Measurements from ENCODE around the gene WDR91.
"Not testable (repeated sequence)": the region's sequence is repeated elsewhere in the genome, so short reads cannot be mapped to it uniquely, and the experiment has no call there.

WDR91 gene

DNA sequence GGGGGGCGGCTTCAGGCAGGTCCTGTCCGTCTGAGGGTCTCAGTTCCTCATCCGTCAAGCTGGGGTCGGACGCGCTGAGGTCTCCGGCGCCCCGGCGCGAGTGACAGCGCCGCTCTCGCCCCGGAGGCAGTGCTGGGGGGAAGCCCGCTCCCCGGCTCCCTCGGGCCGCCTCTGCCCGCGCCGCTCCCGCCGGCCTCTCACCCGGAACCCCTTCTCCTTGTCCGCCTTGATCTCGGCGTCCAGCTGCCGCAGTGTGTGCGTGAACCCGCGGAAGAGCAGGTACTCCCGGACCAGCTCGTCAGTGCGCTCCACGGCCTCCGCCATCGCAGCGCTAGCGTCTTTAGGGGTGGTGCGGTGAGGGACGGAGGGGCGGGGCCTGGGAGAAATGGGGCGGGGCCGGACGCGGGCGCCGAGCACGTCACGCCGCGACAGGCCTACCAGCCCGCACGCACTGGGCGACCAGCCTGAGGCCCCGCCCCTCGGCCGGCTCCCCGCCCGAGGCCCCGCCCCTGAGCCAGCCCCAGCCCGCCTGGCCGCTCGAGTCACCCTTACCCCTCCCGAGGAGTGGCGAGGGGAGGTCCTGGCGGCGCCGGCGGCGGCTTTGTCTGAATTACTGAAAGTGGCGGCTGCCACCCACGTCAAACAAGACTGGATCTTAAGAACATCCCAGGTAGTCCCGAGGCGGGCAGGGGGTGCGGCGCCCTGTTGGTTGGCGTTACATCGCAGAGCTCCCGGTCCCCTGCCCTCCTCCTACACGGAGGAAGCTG lies at the start of gene WDR91:
WDR91 (minus strand) TSS at position 348 of the 767 bp plus-strand sequence; CDS start at position 324, 24 bp downstream.
- FAIRE-seq = no peak

DNA sequence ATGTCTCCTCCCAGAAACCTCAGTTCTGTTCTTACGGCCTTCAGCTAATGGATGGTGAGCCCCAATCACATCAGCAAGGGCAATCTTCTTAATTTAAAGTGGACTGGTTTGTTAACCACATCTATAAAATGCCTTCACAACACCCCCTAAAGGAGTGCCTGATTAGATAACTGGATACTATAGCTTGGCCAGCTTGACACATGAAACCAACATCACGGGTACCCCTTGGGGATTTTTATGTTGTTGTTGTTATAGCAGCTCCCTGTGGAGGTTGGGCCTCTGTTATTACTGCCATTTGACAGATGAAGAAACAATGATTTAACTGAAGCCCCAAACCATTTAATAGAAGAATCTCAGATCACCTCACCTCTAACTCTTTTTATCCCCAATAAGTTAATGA lies 49.1 kb upstream of the WDR91 start:
- no peak for FAIRE-seq

DNA sequence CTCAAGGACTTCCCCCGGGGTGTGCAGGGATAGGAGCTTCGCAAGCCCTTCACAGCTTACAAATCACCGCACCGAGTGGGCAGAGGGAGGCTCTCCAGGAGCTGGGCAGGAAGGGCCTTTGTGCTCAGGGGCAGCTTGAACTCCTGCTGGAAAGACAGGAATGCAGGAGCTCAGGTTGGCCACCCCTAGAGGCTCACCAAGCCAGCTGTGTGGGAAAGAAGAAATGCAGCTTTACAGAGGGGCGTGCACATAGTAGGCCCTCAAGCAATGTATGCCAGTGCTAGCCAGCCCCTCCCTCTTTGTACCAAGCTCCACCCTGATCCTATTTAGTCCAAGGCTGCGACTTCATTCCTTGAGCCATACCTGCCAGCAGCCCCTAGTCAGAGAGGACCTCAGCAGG lies 48.4 kb upstream of the WDR91 start:
- FAIRE-seq = no peak

DNA sequence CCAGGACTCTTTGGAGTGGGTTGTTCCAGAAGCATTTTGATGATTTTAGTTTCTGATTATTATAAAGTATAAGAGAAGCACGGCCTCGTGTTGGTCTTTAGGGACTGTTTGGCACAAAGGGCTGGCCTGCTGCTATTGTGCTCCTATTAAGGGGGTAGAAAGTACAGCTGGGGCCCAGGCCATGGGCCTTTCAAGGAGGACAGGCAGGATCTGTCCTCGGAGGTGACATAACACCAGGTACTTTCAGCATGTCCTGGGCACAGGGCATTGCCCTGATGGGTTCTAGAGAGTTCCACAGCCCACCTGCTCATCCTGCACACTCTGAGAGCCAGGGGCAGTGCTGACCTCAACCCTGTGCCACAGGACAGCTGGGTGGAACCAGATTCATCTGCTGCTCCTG lies 47.3 kb upstream of the WDR91 start:
- FAIRE-seq = no peak

DNA sequence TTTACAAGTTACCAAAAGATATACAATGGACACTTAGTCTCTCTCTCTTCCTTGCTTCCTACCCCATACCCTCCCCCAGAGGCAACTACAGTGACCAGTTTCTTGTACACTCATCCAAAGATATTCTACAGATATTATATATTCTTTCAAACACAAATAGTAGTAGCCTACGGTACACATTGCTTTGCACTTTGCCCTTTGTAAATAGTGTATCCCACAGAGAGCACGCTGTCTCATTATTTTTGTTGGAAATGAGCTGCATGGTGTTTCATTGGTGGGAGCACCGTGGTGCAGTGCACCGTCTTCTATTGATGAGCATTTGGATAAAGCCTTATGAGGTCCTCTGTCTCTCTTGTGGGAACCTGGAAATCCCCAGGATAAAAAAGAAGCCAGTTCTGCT lies 46.5 kb upstream of the WDR91 start:
- FAIRE-seq = no peak

DNA sequence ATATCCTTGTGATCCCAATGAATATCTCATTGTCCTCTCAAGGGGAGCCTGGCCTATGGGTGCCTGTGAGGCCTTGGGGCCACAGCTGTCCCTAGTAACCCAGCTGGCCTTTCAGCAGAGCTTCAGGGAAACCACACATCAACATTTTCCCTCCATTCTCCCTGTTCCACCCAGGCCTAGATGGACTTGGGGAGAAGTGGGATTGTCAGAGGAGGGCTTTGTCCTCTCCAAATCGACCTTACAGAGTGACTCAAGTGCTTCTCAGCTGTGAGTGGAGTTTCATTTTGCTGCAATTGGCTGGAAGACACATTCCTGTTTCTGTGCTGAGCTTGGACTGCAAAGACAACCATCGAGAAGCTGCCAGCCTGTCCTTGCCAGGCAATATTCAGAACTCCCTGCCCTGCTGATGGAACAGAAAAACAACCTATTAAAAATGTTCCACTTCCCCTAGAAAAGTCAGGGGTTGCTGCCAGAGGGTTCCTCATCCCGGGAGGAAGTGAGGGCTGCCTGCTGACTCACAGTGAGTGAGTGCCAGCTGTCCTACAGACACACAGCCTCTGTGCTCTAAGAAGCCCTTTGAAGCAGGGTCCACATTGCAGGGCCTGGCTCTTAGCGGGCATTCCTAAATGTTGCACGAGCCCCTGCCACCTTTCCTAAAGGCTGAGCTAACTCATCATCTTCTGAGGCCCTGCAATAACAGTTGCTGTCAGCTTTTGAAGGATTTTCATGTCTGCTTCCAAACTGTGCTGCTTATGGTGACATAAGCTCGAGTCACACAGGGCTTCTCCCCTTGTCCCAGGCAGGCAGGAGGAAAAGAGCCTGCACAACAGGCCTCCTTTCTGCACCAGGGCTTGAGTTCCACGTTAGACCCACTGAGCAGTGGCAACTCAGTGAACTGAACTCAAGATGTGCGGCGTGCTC lies 42.8 kb upstream of the WDR91 start:
- FAIRE-seq = no peak

DNA sequence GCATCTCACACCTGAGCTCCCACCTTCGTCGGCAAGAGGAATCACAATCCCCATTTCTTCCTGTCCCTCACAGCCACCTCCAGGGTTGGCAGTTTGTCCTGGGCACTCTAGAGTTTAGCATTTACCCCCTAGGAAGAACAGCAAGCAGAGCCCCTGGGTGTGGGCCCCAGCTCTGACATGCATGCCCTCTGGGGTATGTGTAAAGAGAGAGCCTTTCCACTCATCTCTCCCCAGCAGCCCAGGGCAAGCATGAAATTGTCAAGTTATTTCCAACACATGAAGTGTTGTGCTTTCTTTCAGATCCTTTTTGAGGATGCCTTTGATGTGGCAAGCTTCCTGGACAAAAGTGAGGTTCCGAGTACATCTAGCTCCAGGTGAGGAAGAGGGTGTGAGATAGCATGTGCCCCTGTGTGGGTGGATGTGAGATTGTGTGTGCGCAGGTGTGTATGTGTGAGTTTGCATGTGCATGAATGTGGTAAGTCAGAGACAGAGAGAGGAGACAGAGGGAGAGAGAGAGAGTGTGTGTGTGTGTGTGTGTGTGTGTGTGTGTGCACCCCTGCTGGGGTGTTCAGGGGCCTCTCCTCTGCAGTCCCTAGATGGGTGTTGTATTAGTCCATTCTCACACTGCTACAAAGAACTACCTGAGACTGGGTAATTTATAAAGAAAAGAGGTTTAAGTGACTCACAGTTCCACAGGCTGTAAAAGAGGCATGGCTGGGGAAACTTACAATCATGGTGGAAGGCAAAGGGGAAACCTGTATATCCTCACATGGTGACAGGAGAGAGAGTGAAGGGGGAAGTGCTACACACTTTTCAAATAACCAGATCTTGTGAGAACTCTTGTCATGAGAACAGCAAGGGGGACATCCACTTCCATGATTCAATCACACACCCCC lies 40.4 kb upstream of the WDR91 start:
- FAIRE-seq = no peak

DNA sequence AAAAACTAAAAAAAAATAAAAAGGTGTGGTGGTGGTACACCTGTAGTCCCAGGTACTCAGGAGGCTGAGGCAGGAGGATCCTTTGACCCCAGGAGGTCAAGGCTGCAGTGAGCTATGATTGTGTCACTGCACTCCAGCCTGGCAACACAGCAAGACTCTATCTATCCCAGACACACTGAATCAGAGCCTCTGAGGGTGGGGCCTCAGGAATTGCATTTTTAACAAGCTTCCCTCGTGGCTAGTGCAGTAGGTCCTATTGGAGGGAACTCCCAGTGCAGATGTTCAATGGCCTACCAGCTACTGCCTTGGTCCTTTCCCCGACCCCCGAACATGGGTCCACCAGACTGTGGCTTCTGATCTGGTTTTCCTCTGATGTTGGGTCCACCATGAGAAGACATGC lies 37.2 kb upstream of the WDR91 start:
- no peak for FAIRE-seq

DNA sequence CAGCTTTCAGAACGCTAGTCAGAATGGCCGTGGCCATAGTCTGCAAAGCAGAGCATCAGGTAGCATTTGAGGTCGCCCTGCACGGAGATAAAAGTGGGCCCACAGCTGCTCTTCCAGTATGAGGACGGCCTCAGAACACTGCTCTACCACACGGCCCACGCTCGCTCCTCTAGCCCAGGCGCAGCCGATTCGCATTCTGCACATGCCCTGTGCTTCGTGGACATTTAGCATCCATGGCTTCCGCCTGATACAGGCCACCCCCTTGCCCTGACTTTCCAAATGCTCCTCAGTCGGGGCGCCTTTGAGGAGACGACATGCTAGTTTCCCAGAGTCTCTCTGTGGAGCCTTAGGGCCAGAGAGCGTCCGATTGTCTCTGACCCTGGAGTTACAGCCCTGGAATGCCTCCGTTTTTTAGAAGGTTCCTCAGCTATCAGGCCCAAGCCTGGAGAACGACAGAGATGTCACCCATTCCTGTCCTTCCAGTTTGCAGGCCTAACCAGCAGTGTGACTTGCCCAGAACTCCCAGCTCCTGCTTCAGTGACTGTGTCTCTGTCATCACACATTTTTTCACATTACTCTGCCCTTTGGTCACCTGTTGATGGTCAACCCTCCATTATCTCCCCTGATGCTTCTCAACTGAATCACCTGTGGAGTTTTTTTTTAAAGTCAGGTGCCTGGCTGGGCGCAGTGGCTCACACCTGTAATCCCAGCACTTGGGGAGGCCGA lies 36.6 kb upstream of the WDR91 start:
- FAIRE-seq = no peak

DNA sequence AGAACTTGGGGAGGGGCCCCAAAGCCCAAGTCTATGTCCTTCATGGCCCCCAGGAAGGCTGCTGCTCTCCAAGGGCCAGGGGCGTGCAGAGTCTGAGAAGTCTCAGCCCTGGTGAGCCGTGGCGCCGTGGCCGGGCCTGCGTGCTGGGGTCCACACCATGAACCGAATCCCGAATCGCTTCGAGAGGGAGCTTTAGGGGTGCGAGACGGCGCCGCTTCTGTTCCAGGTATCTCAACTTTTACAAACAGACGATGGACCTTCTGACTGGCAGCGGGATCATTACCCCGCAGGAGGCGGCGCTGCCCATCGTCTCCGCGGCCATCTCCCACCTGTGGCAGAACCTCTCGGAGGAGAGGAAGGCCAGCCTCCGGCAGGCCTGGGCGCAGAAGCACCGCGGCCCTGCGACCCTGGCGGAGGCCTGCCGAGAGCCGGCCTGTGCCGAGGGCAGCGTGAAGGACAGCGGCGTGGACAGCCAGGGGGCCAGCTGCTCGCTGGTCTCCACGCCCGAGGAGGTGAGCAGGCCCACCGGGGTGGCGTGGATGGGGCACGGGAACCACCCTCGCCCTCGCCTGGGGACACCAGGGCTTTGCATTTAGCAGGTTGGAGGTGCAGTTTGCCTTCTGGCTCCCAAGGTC lies 35.0 kb upstream of the WDR91 start:
- FAIRE-seq = no peak

DNA sequence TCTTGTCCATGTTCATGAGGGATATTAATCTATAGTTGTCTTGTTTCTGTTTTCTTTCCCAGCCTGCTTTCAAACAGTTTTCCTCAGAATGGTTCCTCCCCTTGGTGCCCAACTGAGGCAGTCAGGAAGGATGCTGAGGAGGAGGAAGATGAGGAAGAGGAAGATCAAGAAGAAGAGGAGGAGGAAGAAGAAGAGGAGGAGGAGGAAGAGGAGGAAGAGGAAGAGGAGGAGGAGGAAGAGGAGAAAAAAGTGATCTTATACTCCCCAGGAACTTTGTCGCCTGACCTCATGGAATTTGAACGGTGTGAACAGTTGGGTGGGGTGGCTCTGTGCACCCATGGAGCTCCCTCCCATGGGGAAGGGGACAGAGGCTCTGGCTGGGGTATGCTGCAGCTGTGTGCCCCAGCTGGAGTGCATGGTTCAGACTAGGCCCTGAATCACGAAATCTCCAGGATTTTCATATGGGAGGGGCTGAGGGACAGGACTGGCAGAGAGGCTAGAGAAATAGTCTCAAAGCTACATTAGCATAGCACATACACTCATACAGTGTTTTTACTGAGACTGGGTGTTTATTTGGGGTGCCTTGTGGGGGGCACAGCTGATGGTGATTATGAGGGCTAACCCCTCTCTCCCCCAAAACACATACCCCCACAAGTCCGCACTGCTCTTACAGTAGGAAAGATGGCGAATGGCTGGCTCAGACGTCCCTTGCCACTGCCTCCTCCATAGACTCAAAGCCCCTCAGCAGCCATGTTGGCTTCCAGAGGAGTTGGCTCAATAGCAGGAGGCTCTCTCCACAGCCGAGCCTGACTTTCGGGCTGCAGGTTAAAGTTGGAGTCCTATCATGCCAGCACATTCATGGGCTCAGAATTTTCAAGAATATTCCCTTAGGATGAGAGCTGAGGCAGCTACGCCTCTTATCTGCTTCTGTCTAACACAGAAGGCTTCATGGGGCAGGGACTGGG lies 34.2 kb upstream of the WDR91 start:
- FAIRE-seq = no peak

DNA sequence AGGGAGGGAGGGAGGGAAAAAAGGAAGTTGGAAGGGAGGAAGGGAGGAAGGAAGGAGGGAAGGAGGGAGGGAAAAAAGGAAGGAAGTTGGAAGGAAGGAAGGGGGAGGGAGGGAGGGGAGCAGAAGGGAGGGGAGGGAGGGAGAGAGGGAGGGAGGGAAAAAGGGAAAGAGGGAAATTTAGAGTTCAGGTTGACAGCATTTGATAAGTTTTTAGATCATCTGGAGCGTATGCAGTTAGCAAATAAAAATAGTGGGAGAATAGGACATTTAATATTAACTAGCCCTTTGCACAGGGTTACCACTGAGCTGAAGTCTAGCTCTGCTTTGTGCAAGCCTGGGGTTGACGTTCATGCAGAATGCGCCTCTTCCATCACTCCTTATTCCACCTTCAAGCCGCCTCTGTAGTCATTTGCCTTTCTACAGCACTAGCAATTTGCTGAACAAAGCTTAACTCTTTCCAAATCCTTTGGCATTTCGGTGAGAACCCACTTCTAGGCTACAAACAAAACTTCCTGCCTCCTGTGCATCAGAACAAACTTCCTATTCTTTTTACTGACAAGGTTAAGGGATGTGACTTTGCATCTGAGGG lies 30.9 kb upstream of the WDR91 start:
- FAIRE-seq = no peak

DNA sequence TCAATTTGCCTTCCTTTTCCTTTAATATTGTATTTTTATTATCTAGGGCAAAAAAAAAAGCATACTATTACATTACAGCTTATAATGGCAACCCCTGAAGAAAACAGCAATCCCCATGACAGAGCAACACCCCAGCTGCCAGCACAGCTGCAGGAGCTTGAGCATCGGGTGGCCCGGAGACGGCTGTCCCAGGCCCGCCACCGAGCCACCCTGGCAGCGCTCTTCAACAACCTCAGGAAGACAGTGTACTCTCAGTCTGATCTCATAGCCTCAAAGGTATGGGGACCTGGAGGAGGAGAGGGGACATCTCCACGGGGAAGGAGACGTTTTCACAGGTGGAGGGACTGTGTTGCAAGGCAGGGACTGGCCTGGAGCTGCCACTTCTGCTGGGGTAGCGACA lies 29.1 kb upstream of the WDR91 start:
- FAIRE-seq = no peak

DNA sequence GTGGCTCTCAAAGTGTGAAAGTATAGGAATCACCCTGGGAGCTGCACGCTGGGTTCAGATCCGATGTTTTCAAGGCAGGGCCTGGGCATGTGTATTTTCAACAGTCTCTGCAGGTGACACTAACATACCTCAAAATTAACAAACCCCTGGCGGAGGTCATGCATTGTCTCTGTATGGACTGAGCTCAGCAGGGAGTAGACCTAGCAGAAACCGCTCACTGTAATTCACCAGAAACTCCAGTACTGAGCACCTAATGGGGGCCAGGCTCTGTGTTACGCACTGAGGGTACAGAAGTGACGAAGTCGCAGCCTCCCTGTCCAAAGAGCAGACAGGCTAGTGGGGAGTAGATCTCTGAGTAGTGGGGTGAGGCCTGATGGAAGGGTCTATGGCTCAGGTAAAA lies 27.9 kb upstream of the WDR91 start:
- FAIRE-seq = no peak

DNA sequence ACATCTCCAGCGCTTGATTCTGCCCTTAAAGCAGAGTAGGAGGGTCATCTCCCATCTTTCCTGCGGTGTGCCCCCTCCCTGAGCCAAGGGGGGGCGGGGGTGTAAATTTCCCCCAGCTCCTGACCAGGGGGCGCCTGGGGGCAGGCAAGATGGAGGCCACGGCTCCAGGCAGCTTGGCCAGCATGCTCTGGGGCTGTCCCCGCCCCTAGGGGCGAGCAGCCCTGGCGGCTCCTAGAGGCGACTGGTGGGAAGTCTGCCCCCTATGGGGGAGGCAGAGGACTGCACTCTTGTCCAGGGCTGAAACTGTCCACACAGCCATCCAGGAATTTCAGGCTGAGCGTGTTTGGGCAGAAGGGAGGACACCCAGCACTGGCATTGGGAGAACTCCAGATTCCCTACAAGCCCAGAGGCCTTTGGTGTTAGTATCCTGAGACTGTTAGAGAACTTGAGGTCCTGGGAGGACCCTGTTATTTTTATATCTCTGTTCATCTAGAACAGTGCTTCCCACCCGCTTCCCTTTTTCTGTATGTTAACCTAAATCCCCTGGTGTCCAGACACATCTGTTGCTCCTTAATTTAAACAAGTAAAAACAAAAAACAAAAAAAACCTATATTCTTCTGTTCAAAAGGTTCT lies 26.9 kb upstream of the WDR91 start:
- no peak for FAIRE-seq

DNA sequence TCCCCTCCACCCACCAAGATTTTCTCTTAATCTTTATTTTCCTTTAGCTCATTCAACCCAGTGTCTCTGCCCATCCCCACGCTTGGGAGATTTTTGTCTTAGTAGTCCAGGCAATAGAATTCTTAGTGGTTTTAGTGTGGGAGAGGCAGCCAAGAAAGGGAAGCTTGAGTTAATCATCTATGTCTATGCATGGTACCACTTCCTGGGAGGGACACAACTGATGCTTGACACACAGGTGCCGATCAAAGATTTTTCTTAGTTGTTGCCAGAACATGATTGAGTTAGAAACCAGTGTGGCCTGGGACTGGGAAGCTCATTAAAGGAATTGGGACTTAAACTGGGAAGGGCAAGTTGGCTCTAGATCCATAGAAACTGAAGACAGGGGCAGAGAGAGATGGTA lies 25.4 kb upstream of the WDR91 start:
- FAIRE-seq = no peak

DNA sequence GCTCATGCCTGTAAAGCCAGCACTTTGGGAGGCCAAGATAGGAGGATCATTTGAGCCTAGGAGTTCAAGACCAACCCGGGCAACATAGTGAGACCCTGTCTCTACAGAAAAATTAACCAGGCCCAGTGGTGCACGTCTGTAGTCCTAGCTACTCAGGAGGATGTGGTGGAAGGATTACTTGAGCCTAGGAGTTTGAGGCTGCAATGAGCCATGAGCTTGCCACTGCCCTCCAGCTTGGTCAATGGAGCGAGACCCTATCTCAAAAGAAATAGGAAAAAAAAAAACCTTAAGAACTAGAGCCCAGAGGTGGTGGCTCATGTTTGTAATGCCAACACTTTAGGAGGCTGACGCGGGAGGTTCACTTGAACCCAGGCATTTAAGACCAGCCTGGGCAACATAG lies 24.5 kb upstream of the WDR91 start:
- no peak for FAIRE-seq

DNA sequence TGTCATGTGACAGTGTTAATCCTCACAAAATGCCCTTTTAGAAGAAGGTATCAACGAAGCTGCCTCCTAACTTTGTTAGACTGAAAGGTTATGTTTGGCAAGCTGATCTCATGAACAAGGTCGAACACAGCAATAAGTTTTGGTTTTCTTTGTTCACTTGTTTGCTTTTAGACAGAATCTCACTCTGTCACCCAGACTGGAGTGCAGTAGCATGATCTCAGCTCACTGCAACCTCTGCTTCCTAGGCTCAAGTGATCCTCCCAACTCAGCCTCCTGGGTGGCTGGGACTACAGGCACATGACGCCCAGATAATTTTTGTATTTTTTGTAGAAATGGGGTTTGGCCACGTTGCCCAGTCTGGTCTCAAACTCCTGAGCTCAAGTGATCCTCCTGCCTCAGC lies 23.4 kb upstream of the WDR91 start:
- FAIRE-seq = no peak

DNA sequence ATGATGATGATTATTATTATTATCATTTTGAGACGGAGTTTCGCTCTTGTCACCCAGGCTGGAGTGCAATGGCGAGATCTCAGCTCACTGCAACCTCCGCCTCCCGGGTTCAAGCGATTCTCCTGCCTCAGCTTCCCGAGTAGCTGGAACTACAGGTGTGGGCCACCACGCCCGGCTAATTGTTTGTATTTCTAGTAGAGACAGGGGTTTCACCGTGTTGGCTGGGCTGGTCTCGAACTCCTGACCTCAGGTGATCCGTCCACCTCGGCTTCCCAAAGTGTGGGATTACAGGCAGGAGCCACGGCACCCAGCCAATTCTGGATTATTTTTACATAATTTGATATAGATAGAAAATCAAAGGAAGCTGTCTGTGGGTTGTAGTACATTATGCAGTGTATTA lies 22.8 kb upstream of the WDR91 start:
- not testable (repeated sequence) for FAIRE-seq

DNA sequence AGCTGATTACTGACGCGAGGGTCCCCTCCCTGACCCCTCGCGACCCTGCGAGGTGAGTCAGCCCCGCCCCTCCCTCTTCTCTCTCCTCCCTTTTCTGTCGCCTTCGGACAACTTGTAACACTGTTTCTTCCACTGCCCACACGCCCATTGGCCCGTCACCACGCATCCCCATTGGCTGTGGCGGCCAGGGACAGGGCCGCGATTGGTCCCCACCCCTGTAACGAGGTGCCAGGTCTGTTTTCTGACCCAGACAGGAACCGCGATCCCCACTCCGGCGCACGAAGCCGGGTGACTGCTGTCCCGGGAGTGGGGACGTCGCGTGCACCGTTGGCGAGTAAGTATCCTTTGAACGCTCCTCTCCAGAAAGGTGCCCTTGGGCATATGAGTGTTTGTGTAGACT lies 22.2 kb upstream of the WDR91 start, which contains the start of gene STRA8:
STRA8 (plus strand) TSS at position 269 of the 400 bp plus-strand sequence. CDS start 6,687 bp downstream, outside the sequence.
- FAIRE-seq = no peak
